Measurements from ENCODE around the gene PIK3CG.

DNA sequence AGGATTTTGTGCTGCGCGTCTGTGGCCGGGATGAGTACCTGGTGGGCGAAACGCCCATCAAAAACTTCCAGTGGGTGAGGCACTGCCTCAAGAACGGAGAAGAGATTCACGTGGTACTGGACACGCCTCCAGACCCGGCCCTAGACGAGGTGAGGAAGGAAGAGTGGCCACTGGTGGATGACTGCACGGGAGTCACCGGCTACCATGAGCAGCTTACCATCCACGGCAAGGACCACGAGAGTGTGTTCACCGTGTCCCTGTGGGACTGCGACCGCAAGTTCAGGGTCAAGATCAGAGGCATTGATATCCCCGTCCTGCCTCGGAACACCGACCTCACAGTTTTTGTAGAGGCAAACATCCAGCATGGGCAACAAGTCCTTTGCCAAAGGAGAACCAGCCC is 3.3 kb downstream of the PIK3CG start:
- TF ChIP-seq, protein P1, sequence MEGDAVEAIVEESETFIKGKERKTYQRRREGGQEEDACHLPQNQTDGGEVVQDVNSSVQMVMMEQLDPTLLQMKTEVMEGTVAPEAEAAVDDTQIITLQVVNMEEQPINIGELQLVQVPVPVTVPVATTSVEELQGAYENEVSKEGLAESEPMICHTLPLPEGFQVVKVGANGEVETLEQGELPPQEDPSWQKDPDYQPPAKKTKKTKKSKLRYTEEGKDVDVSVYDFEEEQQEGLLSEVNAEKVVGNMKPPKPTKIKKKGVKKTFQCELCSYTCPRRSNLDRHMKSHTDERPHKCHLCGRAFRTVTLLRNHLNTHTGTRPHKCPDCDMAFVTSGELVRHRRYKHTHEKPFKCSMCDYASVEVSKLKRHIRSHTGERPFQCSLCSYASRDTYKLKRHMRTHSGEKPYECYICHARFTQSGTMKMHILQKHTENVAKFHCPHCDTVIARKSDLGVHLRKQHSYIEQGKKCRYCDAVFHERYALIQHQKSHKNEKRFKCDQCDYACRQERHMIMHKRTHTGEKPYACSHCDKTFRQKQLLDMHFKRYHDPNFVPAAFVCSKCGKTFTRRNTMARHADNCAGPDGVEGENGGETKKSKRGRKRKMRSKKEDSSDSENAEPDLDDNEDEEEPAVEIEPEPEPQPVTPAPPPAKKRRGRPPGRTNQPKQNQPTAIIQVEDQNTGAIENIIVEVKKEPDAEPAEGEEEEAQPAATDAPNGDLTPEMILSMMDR (IDR thresholded peaks at IDR 0.05), result no peak
- no peak for TF ChIP-seq EP300 (IDR thresholded peaks at IDR 0.05)
